Measurements from ENCODE around the gene TMEM178B. TPM values are rescaled to one million over a fixed set of nuclear protein-coding genes. Genes with fewer than 3 reads are reported as not detected.

Gene TMEM178B
- total and polyA plus RNA-seq, 2 donors (not counting 1 experiment from before 2014, with no cell fraction given): 0.28 to 0.96 TPM

- Histone ChIP-seq H3K79me2 (ENCODE audit: control insufficient read depth, insufficient read depth, low read length) (no peaks in the 10 kb centered on the region), H3K9me3 (ENCODE audit: control extremely low read depth in 1 of 3, control insufficient read depth in 2 of 3, insufficient read depth in 1 of 3, low read length in 2 of 3) (peaks cover 0 to 6% (median 0%) of the 10 kb centered on the region in 3 donors), H2AFZ (ENCODE audit: insufficient read depth, low read depth, low read length, poor library complexity, severe bottlenecking) (peak overlapping the region; percentile 61), H3K4me2 (replicated peaks; ENCODE audit: low read depth, low read length, poor library complexity, severe bottlenecking) (peak overlapping the region; percentile 41), H4K20me1 (ENCODE audit: control insufficient read depth, insufficient read depth, low read length, poor library complexity, severe bottlenecking) (no peaks in the 10 kb centered on the region), H3K27ac (ENCODE audit: low read length in 2 of 2) (no peak overlapping the region), H3K36me3 (replicated peaks in 1 of 2; ENCODE audit: control extremely low read depth in 1 of 2, control insufficient read depth in 1 of 2, extremely low read depth in 1 of 2, insufficient read depth in 2 of 2, low read length in 1 of 2) (no peaks in the 10 kb centered on the region), H3K4me1 (ENCODE audit: control insufficient read depth in 2 of 2, insufficient read depth in 2 of 2, low read length in 2 of 2) (peaks cover 0 to 6% of the 10 kb centered on the region in 2 donors), H3K9ac (ENCODE audit: low read length) (no peak overlapping the region), H3K4me3 (ENCODE audit: control extremely low read depth in 1 of 5, extremely low read depth in 1 of 5, insufficient read depth in 1 of 5, low read depth in 2 of 5, low read length in 4 of 5) (peak overlapping the region in 1 of 5 experiments; percentile 21), H3K27me3 (replicated peaks in 1 of 4; ENCODE audit: control extremely low read depth in 1 of 4, control insufficient read depth in 3 of 4, insufficient read depth in 4 of 4, low read length in 3 of 4) (no peaks in the 10 kb centered on the region)
- Mint-ChIP-seq H3K27me3 (peaks cover 10% of the 10 kb centered on the region), H3K27ac (no peak overlapping the region), H3K4me1 (peaks cover 6% of the 10 kb centered on the region), H3K9me3 (ENCODE audit: insufficient read depth) (no peaks in the 10 kb centered on the region), H3K4me3 (peak overlapping the region; percentile 30)
- no CpG with 5 or more reads among the region's 2 CpGs for WGBS (ENCODE audit: insufficient coverage)
- ChIA-PET POLR2A (no interaction called here), CTCF (interaction anchor here (0.6 kb wide), 1 partner anchor 557 kb away, joined by 3 read pairs; no protein-coding TSS in a partner anchor)
- intact Hi-C loops (cut with micrococcal nuclease): no loop called here
- ATAC-seq (ENCODE audit: low read depth) (no peak), DNase-seq (peak; percentile 4)
- TF ChIP-seq EZH2 (IDR thresholded peaks at IDR 0.05; ENCODE audit: borderline replicate concordance, insufficient read depth, low read depth, low read length, poor library complexity, severe bottlenecking): no peak
- TF ChIP-seq CTCF (IDR thresholded peaks at IDR 0.05): no peak
Observed at GRCh38 chr7:141291541-141291940, 217.7 kb downstream of the TMEM178B start.

- H3K4me3 Mint-ChIP-seq: no peak overlapping the region
- no peak for TF ChIP-seq EZH2 (IDR thresholded peaks at IDR 0.05; ENCODE audit: borderline replicate concordance, insufficient read depth, low read depth, low read length, poor library complexity, severe bottlenecking)
- TF ChIP-seq CTCF (IDR thresholded peaks at IDR 0.05): no peak
- ChIA-PET POLR2A (no interaction called here), CTCF (no interaction called here)
- intact Hi-C loops (cut with micrococcal nuclease): no loop called here
- H3K27me3 ChIP-seq (replicated peaks in 1 of 4; ENCODE audit: control extremely low read depth in 1 of 4, control insufficient read depth in 3 of 4, insufficient read depth in 4 of 4, low read length in 3 of 4): no peaks in the 10 kb centered on the region
- H3K9ac ChIP-seq (ENCODE audit: low read length): no peak overlapping the region
- H3K4me1 ChIP-seq (ENCODE audit: control insufficient read depth in 2 of 2, insufficient read depth in 2 of 2, low read length in 2 of 2): peaks cover 0 to 6% of the 10 kb centered on the region in 2 donors
- H3K36me3 ChIP-seq (replicated peaks in 1 of 2; ENCODE audit: control extremely low read depth in 1 of 2, control insufficient read depth in 1 of 2, extremely low read depth in 1 of 2, insufficient read depth in 2 of 2, low read length in 1 of 2): no peaks in the 10 kb centered on the region
- ATAC-seq (ENCODE audit: low read depth) (no peak), DNase-seq (no peak)
- H3K4me2 ChIP-seq (replicated peaks; ENCODE audit: low read depth, low read length, poor library complexity, severe bottlenecking): no peak overlapping the region
- no peaks in the 10 kb centered on the region for H3K79me2 ChIP-seq (ENCODE audit: control insufficient read depth, insufficient read depth, low read length)
- H3K27ac ChIP-seq (ENCODE audit: low read length in 2 of 2): no peak overlapping the region
- H3K9me3 ChIP-seq (ENCODE audit: control extremely low read depth in 1 of 3, control insufficient read depth in 2 of 3, insufficient read depth in 1 of 3, low read length in 2 of 3): peaks cover 0 to 6% (median 0%) of the 10 kb centered on the region in 3 donors
- WGBS (ENCODE audit: insufficient coverage): 75% methylated on average over 1 of the region's 2 CpGs
- H2AFZ ChIP-seq (ENCODE audit: insufficient read depth, low read depth, low read length, poor library complexity, severe bottlenecking): no peak overlapping the region
- H3K27ac Mint-ChIP-seq: no peak overlapping the region
- H4K20me1 ChIP-seq (ENCODE audit: control insufficient read depth, insufficient read depth, low read length, poor library complexity, severe bottlenecking): no peaks in the 10 kb centered on the region
- no peaks in the 10 kb centered on the region for H3K9me3 Mint-ChIP-seq (ENCODE audit: insufficient read depth)
- H3K27me3 Mint-ChIP-seq: no peaks in the 10 kb centered on the region
- no peak overlapping the region for H3K4me3 ChIP-seq (ENCODE audit: control extremely low read depth in 1 of 5, extremely low read depth in 1 of 5, insufficient read depth in 1 of 5, low read depth in 2 of 5, low read length in 4 of 5)
- H3K4me1 Mint-ChIP-seq: peaks cover 6% of the 10 kb centered on the region
Observed at GRCh38 chr7:141294143-141294829, 220.4 kb downstream of the TMEM178B start.

Measured in B cell (primary cell).